Panc1 (cell line): ENCODE results near the gene NLGN2. TPM values are rescaled to one million over a fixed set of nuclear protein-coding genes. Genes with fewer than 3 reads are reported as not detected.

Experiments used
- ATAC-seq: fragments of 200-7000 bp; cut with Tn5 transposase; 2 replicates; pipeline ENCODE4 v1.9.1; 2020; ENCODE audit warnings: mild to moderate bottlenecking, moderate library complexity
- BruUV-seq: library from RNA; stranded (reverse); fragments of 400-500 nt; replicated peaks from 2 replicates; lab custom pipeline; 2021; lab: Mats Ljungman, UMichigan
- CTCF ChIA-PET: fragments of 300-600 bp; sonication (Branson Sonifier 250); formaldehyde crosslinking; loops from one replicate; lab custom pipeline; 2022; ENCODE audit warnings: antibody characterized with exemption; lab: Charles Lee
- POLR2A ChIA-PET: fragments of 300-600 bp; sonication (Branson Sonifier 250); formaldehyde crosslinking; loops from one replicate; lab custom pipeline; 2022; ENCODE audit warnings: antibody characterized with exemption; lab: Charles Lee
- DNase-seq: peaks from one replicate; pipeline ENCODE4 v3.0.0-alpha.2; 2010; ENCODE audit warnings: low read depth, low spot score
- H3K27ac ChIP-seq: 2 replicates; pipeline ENCODE4 v1.5.1; 2011; ENCODE audit warnings: mild to moderate bottlenecking, low read length, inconsistent platforms
- H3K27me3 ChIP-seq: fragments of 200-500 bp; sonication (Bioruptor generic); 2 replicates; pipeline ENCODE4 v1.6.0; 2014; ENCODE audit warnings: low read length, inconsistent platforms; ENCODE audit not compliant: control insufficient read depth, insufficient read depth
- H3K36me3 ChIP-seq: fragments of 200-500 bp; sonication (Bioruptor generic); 2 replicates; pipeline ENCODE4 v1.5.1; 2014; ENCODE audit warnings: inconsistent platforms, mild to moderate bottlenecking, low read length, moderate library complexity; ENCODE audit not compliant: control insufficient read depth, insufficient read depth
- H3K4me1 ChIP-seq: 2 replicates; pipeline ENCODE4 v1.5.1; 2011; ENCODE audit warnings: inconsistent platforms, mild to moderate bottlenecking, low read length, moderate library complexity; ENCODE audit not compliant: control insufficient read depth, insufficient read depth
- H3K4me3 ChIP-seq, 2 experiments: 2 replicates each; pipeline ENCODE4 v1.5.1; 2011 to 2012; ENCODE audit warnings: low read depth in 2 of 2, low read length in 2 of 2, mild to moderate bottlenecking in 2 of 2, inconsistent platforms in 1 of 2, moderate library complexity in 1 of 2
- H3K9me3 ChIP-seq: fragments of 200-500 bp; sonication (Bioruptor generic); 2 replicates; pipeline ENCODE4 v1.5.1; 2014; ENCODE audit warnings: low read depth, mild to moderate bottlenecking, inconsistent platforms, low read length, moderate library complexity; ENCODE audit not compliant: control insufficient read depth, insufficient read depth
- POLR2AphosphoS5 ChIP-seq: IDR thresholded peaks from 2 replicates; pipeline ENCODE4 v1.6.1; 2012; ENCODE audit warnings: mild to moderate bottlenecking, low read depth, low read length, moderate library complexity
- SIN3A ChIP-seq: IDR thresholded peaks from 2 replicates; pipeline ENCODE4 v1.6.1; 2012; ENCODE audit warnings: low read depth, mild to moderate bottlenecking, low read length, moderate library complexity, borderline replicate concordance; ENCODE audit not compliant: insufficient read depth
- TCF7L2 ChIP-seq: IDR thresholded peaks from 2 replicates; pipeline ENCODE4 v1.6.1; 2011; ENCODE audit warnings: mild to moderate bottlenecking, low read depth, low read length, inconsistent platforms
- in situ Hi-C: cut with HindIII; loops from 2 replicates; pipeline ENCODE4 v1.10.0; 2016; ENCODE audit warnings: low sequenced_read_pairs, low pct_unique_long_range_greater_than_20kb
- intact Hi-C: fragments of 100-400 bp; cut with micrococcal nuclease; formaldehyde crosslinking; loops from one replicate; pipeline ENCODE4 v1.10.0; 2022; ENCODE audit not compliant: unreplicated experiment
- total RNA-seq: library from RNA; stranded (reverse); gene quantifications from one replicate; pipeline ENCODE4 v1.2.1, GENCODE V29; 2021; ENCODE audit not compliant: unreplicated experiment
- TF ChIP-seq, protein P1 (sequence below): fragments of 450-650 bp; IDR thresholded peaks from 2 replicates; pipeline ENCODE4 v1.5.1; 2017; ENCODE audit warnings: mild to moderate bottlenecking
- TF ChIP-seq, protein P2 (sequence below), 2 experiments: IDR thresholded peaks; 2 replicates each; pipeline ENCODE4 v1.6.1; 2011 to 2012; ENCODE audit warnings: low read depth in 2 of 2, control low read depth in 1 of 2, low read length in 1 of 2, mild to moderate bottlenecking in 1 of 2, moderate library complexity in 1 of 2; ENCODE audit not compliant: insufficient read depth in 1 of 2

Gene NLGN2
- total RNA-seq, 1 experiment from 2014 or later: 33.6 TPM

DNA sequence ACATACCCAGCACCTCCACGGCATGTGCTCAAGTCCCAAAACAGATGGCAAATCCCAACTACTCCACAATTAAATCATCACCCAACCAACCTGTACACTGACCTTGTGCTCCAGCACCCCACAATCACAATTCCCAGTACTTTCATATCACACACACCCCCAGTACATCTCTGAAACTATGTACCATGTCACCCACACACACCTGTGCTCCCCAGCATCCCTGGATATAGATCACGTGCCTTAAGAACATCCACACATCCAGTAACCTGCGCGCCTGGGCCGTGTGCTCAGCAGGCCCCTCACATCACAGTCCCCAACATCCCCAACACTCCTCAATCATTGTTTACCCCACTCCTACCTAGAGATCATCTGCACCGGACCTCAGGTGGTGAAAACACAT lies 2.1 kb downstream of the NLGN2 start:
- no peaks in the 10 kb centered on the region for H3K36me3 ChIP-seq
- H3K27me3 ChIP-seq: no peaks in the 10 kb centered on the region
- CTCF ChIA-PET: no interaction called here
- DNase-seq: no peak
- POLR2A ChIA-PET: no interaction called here
- TF ChIP-seq TCF7L2 (no peak), POLR2AphosphoS5 (no peak), SIN3A (no peak)
- TF ChIP-seq, protein P1, sequence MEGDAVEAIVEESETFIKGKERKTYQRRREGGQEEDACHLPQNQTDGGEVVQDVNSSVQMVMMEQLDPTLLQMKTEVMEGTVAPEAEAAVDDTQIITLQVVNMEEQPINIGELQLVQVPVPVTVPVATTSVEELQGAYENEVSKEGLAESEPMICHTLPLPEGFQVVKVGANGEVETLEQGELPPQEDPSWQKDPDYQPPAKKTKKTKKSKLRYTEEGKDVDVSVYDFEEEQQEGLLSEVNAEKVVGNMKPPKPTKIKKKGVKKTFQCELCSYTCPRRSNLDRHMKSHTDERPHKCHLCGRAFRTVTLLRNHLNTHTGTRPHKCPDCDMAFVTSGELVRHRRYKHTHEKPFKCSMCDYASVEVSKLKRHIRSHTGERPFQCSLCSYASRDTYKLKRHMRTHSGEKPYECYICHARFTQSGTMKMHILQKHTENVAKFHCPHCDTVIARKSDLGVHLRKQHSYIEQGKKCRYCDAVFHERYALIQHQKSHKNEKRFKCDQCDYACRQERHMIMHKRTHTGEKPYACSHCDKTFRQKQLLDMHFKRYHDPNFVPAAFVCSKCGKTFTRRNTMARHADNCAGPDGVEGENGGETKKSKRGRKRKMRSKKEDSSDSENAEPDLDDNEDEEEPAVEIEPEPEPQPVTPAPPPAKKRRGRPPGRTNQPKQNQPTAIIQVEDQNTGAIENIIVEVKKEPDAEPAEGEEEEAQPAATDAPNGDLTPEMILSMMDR: no peak
- TF ChIP-seq, protein P2, sequence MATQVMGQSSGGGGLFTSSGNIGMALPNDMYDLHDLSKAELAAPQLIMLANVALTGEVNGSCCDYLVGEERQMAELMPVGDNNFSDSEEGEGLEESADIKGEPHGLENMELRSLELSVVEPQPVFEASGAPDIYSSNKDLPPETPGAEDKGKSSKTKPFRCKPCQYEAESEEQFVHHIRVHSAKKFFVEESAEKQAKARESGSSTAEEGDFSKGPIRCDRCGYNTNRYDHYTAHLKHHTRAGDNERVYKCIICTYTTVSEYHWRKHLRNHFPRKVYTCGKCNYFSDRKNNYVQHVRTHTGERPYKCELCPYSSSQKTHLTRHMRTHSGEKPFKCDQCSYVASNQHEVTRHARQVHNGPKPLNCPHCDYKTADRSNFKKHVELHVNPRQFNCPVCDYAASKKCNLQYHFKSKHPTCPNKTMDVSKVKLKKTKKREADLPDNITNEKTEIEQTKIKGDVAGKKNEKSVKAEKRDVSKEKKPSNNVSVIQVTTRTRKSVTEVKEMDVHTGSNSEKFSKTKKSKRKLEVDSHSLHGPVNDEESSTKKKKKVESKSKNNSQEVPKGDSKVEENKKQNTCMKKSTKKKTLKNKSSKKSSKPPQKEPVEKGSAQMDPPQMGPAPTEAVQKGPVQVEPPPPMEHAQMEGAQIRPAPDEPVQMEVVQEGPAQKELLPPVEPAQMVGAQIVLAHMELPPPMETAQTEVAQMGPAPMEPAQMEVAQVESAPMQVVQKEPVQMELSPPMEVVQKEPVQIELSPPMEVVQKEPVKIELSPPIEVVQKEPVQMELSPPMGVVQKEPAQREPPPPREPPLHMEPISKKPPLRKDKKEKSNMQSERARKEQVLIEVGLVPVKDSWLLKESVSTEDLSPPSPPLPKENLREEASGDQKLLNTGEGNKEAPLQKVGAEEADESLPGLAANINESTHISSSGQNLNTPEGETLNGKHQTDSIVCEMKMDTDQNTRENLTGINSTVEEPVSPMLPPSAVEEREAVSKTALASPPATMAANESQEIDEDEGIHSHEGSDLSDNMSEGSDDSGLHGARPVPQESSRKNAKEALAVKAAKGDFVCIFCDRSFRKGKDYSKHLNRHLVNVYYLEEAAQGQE (IDR thresholded peaks at IDR 0.05; ENCODE audit: insufficient read depth in 1 of 2, low read depth in 2 of 2, low read length in 1 of 2): no peak
- in situ Hi-C loops: no loop called here
- H3K4me1 ChIP-seq: no peaks in the 10 kb centered on the region; the same call in 1 of the 2 replicates
- H3K9me3 ChIP-seq: no peaks in the 10 kb centered on the region
- no TSS peak for BruUV-seq
- H3K27ac ChIP-seq: no peak overlapping the region
- intact Hi-C loops: no loop called here
- no peak overlapping the region for H3K4me3 ChIP-seq
- no peak for ATAC-seq

DNA sequence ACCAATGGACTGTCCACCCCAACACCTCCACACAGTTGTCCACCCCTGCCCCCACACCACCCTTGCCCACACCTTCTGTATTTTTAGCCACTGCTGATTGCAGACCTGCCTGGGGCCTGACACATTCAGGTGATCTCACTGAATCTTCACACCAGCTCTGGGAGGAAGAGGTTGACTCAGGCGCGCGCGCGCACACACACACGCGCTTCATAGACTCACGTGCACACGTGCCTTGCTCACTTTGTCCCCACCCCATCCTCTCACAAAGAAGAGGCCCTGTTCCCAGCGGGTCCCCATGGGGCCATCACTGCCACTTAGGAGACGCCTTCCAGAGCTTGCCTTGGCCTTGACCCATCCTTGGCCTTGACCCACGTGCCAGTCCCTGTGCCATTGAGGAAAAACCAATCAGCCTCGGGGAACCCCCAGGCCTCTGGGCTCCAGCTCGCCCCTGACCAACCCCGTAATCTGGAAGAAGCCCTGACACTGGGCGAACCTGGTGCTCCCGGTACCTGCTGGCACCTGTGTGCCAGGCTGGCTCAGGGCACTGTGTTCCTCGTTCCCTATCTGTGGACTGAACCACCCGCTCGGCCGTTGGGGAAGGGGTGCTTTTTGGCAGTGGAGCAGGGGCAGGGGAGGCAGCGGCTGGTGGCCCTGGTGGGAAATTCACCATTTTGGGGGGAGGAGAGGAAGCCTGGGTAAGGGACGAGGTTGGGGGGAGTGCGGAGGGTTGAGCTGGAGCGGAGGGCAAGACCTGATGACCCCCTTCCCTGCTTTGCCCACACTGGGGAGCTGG lies 3.2 kb downstream of the NLGN2 start:
- in situ Hi-C loops (no loop called here), intact Hi-C loops (no loop called here)
- no peaks in the 10 kb centered on the region for H3K27me3 ChIP-seq
- H3K36me3 ChIP-seq: no peaks in the 10 kb centered on the region
- BruUV-seq: no TSS peak
- TF ChIP-seq SIN3A (no peak), TCF7L2 (no peak), POLR2AphosphoS5 (no peak)
- TF ChIP-seq, protein P1: no peak
- TF ChIP-seq, protein P2 (IDR thresholded peaks at IDR 0.05; ENCODE audit: insufficient read depth in 1 of 2, low read depth in 2 of 2, low read length in 1 of 2): no peak
- H3K4me1 ChIP-seq: no peaks in the 10 kb centered on the region; the same call in 1 of the 2 replicates
- H3K4me3 ChIP-seq: no peak overlapping the region
- ChIA-PET POLR2A (no interaction called here), CTCF (no interaction called here)
- ATAC-seq (no peak), DNase-seq (no peak)
- no peaks in the 10 kb centered on the region for H3K9me3 ChIP-seq
- H3K27ac ChIP-seq: no peak overlapping the region
